D721Med (cell line): ENCODE data around the gene CYSTM1.

Experiments
- DNase-seq: peaks from one replicate; pipeline ENCODE4 v3.0.0; 2011; ENCODE audit warnings: low spot score; ENCODE audit not compliant: insufficient read length
- FAIRE-seq: peaks from 2 replicates; lab custom pipeline; 2011; peaks lifted over from hg19 to GRCh38; lab: Jason Lieb, UNC
- CTCF ChIP-seq: IDR thresholded peaks from 2 replicates; pipeline ENCODE4 v1.5.1; 2012; ENCODE audit warnings: mild to moderate bottlenecking, control low read depth; ENCODE audit not compliant: insufficient read depth; ENCODE audit errors: missing control alignments

Gene CYSTM1

GRCh38 chr5:140292212-140293036 is 117.4 kb downstream of the CYSTM1 start:
- no peak for DNase-seq
- no peak for FAIRE-seq
- no peak for TF ChIP-seq CTCF
